Measurements from ENCODE around the gene BRSK2.
"Not testable (repeated sequence)": the region's sequence is repeated elsewhere in the genome, so short reads cannot be mapped to it uniquely, and the experiment has no call there.

BRSK2 gene

GRCh38 chr11:1433568-1433967 is 43.8 kb downstream of the BRSK2 start:
- H3K4me3 ChIP-seq (ENCODE audit: low read depth, low read length) = no peak overlapping the region

DNA sequence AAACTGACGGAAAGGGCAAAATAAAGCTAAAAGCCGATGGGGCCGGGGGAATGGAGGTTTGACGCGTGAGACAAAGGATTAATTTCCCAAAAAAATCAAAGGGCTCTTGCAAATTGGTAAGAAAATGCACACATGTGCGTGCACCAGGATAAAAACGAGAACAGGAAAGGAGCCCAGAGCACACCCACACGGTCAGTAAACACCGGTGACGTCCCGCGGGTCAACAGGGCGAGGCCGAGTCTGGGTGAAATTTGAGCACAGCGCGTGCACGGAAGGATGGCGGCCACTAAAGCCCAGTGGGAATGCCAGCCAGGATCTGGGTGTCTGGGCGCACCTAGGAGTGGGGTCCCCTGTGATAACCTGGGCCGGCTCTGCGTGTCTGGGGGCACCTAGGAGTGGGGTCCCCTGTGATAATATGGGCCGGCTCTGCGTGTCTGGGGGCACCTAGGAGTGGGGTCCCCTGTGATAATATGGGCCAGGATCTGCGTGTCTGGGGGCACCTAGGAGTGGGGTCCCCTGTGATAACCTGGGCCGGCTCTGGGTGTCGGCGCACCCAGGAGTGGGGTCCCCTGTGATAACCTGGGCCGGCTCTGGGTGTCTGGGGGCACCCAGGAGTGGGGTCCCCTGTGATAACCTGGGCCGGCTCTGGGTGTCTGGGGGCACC is 44.4 kb downstream of the BRSK2 start:
- no peak overlapping the region for H3K4me3 ChIP-seq (ENCODE audit: low read depth, low read length)

GRCh38 chr11:1435479-1435819 is 45.7 kb downstream of the BRSK2 start:
- not testable (repeated sequence) for H3K4me3 ChIP-seq (ENCODE audit: low read depth, low read length)

GRCh38 chr11:1435820-1436467 is 46.2 kb downstream of the BRSK2 start:
- H3K4me3 ChIP-seq (ENCODE audit: low read depth, low read length) = no peak overlapping the region

GRCh38 chr11:1436468-1437039 is 46.8 kb downstream of the BRSK2 start:
- H3K4me3 ChIP-seq (ENCODE audit: low read depth, low read length) = no peak overlapping the region

DNA sequence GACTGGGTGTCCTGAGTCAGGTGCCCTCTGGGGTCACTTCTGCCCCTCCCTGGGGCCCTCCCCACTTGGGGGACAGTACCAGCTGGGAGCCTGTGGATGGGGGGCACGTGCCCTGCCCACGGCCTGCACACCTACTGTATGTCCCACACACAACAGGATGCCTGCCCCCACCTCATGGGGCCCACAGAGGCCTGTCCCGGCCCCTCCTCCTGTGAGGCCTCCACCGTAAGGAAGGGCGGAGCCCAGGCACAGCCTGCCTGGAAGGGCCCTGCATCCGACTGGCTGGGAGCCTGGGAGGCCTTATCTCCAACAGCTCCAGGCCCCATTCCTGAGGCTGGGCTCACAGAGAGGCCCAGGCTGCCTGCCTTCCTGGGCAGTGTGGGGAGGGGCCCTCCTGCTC is 47.8 kb downstream of the BRSK2 start:
- no peak overlapping the region for H3K4me3 ChIP-seq (ENCODE audit: low read depth, low read length)

GRCh38 chr11:1438261-1438966 is 48.7 kb downstream of the BRSK2 start:
- H3K4me3 ChIP-seq (ENCODE audit: low read depth, low read length) = no peak overlapping the region

GRCh38 chr11:1438967-1439330 is 49.2 kb downstream of the BRSK2 start:
- H3K4me3 ChIP-seq (ENCODE audit: low read depth, low read length) = no peak overlapping the region

DNA sequence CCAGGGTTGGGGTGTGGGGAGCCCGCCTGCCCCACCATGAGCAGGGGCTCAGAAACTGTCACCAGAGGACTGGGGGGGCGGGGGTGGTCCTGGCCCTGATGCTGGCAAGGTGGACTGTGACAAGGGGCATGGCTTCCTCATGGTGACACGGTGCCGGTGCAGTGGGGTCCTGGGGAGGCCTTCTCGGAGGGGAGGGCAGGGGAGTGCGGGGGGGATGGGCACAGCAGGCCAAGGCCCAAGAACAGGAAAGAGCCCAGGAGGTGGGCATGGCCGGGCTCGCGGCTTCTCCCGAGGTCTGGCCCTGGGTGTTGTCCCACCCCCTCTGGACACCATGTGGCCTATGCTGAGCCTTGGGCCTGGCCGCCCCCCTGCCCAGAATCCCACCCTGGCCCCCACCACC is 49.6 kb downstream of the BRSK2 start:
- H3K4me3 ChIP-seq (ENCODE audit: low read depth, low read length) = no peak overlapping the region

DNA sequence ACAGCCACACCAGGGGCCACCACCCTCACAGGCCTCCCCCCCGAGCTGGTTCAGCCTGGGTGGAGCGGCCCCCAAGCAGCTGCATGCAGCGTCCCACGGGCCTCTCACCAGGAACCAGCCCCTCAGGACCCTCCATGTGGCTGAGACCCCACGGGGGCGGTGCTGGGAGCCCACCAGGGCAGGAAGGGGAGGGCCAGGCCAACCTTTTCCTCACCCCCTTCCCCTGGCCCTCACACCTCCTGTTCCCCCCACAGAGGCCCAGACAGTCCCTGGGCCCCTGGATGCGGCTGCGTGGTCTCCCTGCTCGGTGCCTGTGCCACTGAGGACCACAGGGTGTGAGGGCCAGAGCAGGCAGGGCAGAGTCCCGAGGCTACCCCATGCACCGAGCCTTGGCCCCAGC is 50.3 kb downstream of the BRSK2 start:
- no peak overlapping the region for H3K4me3 ChIP-seq (ENCODE audit: low read depth, low read length)

DNA sequence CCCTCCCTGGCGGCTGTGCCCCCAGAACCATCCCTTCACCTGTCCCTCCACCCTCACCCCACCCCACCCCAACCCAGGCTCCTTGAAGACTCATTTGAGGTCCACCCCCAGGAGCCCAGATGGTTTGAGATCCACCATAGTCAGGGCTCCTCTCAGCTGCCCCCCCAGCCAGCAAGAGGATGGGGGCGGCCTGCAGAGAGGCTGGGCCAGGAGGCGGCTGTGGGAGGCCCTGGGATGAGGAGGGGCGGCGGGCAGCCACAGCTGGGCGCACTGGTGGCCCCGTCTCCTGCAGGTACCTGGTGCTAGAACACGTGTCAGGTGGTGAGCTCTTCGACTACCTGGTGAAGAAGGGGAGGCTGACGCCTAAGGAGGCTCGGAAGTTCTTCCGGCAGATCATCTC is 50.8 kb downstream of the BRSK2 start:
- H3K4me3 ChIP-seq (ENCODE audit: low read depth, low read length) = no peak overlapping the region

DNA sequence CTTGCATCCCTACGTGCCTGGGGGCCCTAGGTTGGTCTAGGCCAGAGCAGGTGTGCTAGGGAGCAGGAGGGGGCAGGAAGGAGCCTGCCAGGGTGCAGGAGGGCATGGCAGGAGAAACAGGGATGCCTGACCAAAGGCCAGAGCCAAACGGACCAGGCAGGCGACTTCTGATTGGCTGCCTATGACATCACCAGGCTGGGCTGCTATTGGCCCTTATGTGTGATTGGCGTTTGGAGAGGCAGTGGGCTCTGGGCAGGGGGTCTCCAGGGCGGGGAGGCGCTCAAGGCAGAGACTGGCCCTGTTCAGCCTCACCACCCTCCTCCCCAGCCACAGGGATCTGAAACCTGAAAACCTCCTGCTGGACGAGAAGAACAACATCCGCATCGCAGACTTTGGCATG is 52.4 kb downstream of the BRSK2 start:
- no peak overlapping the region for H3K4me3 ChIP-seq (ENCODE audit: low read depth, low read length)

DNA sequence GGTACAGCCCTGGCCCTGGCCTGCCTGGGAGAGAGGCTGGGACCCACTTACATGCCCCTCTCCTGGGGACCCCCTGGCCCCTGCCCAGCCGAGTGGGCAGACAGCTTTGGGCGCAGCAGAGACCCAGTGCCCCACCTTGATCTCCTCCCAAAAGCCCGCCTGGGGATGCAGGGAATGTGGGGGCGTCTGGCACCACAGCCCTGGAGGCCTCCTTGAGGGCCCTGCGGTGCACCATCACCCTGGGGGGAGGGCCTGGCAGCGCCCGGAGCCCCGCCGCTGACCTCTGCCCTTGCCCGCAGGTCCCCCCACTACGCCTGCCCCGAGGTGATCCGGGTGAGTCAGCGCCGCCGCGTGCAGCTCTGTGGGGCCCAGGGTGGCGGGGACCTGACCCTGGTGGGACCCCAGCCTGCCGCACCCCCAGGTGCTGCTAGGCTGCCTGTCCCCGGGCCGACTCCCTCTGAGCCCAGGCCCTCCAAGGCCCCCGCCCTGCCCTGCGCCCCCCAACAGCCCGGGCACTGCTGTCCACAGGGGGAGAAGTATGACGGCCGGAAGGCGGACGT is 53.2 kb downstream of the BRSK2 start:
- no peak overlapping the region for H3K4me3 ChIP-seq (ENCODE audit: low read depth, low read length)

DNA sequence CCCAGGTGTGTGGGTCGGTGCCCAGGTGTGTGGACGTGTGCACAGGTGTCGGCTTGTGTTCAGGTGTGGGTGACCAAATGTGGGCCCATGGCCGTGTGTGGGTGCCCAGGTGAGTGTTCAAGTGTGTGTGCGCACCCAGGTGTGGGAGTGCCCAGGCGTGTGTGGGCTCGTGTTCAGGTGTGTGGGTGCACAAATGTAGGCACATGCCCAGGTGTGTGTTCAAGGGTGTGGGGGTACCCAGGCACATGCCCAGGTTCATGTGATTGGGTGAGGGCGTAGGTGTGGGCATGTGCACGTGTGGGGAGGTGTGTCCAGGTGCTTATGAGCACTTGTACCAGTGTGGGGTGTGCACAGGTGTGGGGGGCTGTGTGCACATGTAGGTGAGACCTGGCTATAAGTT is 54.0 kb downstream of the BRSK2 start:
- no peak overlapping the region for H3K4me3 ChIP-seq (ENCODE audit: low read depth, low read length)

GRCh38 chr11:1444321-1444720 is 54.6 kb downstream of the BRSK2 start:
- no peak overlapping the region for H3K4me3 ChIP-seq (ENCODE audit: low read depth, low read length)

- H3K4me3 ChIP-seq (ENCODE audit: low read depth, low read length) = no peak overlapping the region
Measured at GRCh38 chr11:1444823-1445422, 55.2 kb downstream of the BRSK2 start.

- no peak overlapping the region for H3K4me3 ChIP-seq (ENCODE audit: low read depth, low read length)
Measured at GRCh38 chr11:1445741-1446445, 56.2 kb downstream of the BRSK2 start.

GRCh38 chr11:1446623-1447022 is 56.9 kb downstream of the BRSK2 start:
- H3K4me3 ChIP-seq (ENCODE audit: low read depth, low read length) = no peak overlapping the region

- no peak overlapping the region for H3K4me3 ChIP-seq (ENCODE audit: low read depth, low read length)
Measured at GRCh38 chr11:1447845-1448825, 58.4 kb downstream of the BRSK2 start.

- H3K4me3 ChIP-seq (ENCODE audit: low read depth, low read length) = no peak overlapping the region
Measured at GRCh38 chr11:1448882-1449281, 59.1 kb downstream of the BRSK2 start.

All from iPS-11a (cell line).